ENCODE data around the gene AP1G2.

Gene AP1G2

DNA sequence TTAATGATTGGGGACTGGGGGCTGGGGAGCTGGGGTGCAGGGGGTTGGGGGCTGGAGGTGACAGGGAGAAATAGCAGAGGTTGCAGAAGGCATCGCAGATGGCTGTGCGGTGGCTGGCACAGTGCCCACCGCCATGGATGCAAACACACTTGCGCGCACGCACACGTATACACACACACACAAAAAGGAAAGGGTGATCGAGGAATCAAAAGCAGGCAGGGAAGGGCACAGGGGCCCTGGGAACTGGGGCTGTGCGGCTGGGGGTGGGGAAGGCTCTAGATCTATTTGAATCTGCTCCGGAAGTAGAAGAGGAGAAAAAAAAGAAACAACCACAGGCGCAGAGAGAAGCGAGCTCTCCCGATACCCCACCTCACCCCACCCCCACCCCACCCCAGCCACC lies 55.4 kb downstream of the AP1G2 start:
- TF ChIP-seq CREB1 (IDR thresholded peaks at IDR 0.05; ENCODE audit: low read depth) (no peak), FOXM1 (IDR thresholded peaks at IDR 0.05; ENCODE audit: borderline replicate concordance, low read depth) (no peak), YY1 (IDR thresholded peaks at IDR 0.05; ENCODE audit: low read depth) (no peak), EP300 (IDR thresholded peaks at IDR 0.05; ENCODE audit: borderline replicate concordance) (no peak), TCF12 (IDR thresholded peaks at IDR 0.05; ENCODE audit: low read depth) (no peak), RAD21 (IDR thresholded peaks at IDR 0.05; ENCODE audit: low read depth) (no peak), ZBTB7A (IDR thresholded peaks at IDR 0.05; ENCODE audit: low read depth) (no peak), NFIC (IDR thresholded peaks at IDR 0.05) (no peak)

All from Ishikawa (cell line).